K562 (cell line): ENCODE measurements around the gene LMNB1. TPM values are rescaled to one million over a fixed set of nuclear protein-coding genes. Genes with fewer than 3 reads are reported as not detected.
A peak's percentile ranks its signal among the peaks of the same experiment; 100 is the strongest.

ENCODE experiments used
- ARHGAP35 ChIP-seq: fragments of 450-650 bp; IDR thresholded peaks from 2 replicates; pipeline ENCODE4 v1.6.1; 2018; ENCODE audit not compliant: partially characterized antibody
- BACH1 ChIP-seq: fragments of 200-800 bp; sonication (Bioruptor generic); IDR thresholded peaks from 2 replicates; pipeline ENCODE4 v1.6.1; 2016; ENCODE audit warnings: missing genetic modification characterization, missing compliant biosample characterization
- C11orf30 ChIP-seq: fragments of 450-650 bp; IDR thresholded peaks from 2 replicates; pipeline ENCODE4 v1.6.1; 2016; ENCODE audit warnings: low read depth, mild to moderate bottlenecking
- DLX4 ChIP-seq: fragments of 250-450 bp; sonication (Bioruptor Pico); IDR thresholded peaks from 2 replicates; pipeline ENCODE4 v1.6.1; 2021; ENCODE audit warnings: mild to moderate bottlenecking
- HSF4 ChIP-seq: fragments of 250-450 bp; sonication (Bioruptor Pico); IDR thresholded peaks from 2 replicates; pipeline ENCODE4 v2.1.2; 2022; ENCODE audit warnings: mild to moderate bottlenecking, moderate library complexity, borderline replicate concordance
- IRF2 ChIP-seq: sonication (generic); formaldehyde crosslinking; IDR thresholded peaks from 2 replicates; pipeline ENCODE4 v1.8.1; 2022; ENCODE audit warnings: mild to moderate bottlenecking, missing genetic modification reagents
- KLF16 ChIP-seq: IDR thresholded peaks from 2 replicates; pipeline ENCODE4 v1.6.1; 2016; ENCODE audit warnings: antibody characterized with exemption
- L3MBTL2 ChIP-seq: fragments of 450-650 bp; IDR thresholded peaks from 2 replicates; pipeline ENCODE4 v1.6.1; 2016; ENCODE audit warnings: mild to moderate bottlenecking, moderate library complexity
- NFYB ChIP-seq: IDR thresholded peaks from 2 replicates; pipeline ENCODE4 v1.6.1; 2011; ENCODE audit warnings: mild to moderate bottlenecking, moderate library complexity; ENCODE audit not compliant: insufficient read length; ENCODE audit errors: extremely low read depth
- NR4A1 ChIP-seq, 2 experiments: fragments of 250-450 bp in 1 of 2; fragments of 450-650 bp in 1 of 2; sonication (Bioruptor Pico) in 1 of 2; IDR thresholded peaks; 2 replicates each; pipeline versions ENCODE4 v1.4.0 to v1.6.1; 2016 to 2020; ENCODE audit warnings: mild to moderate bottlenecking in 2 of 2, missing compliant biosample characterization in 1 of 2, missing genetic modification characterization in 1 of 2, moderate library complexity in 1 of 2
- PHF8 ChIP-seq: fragments of 200-600 bp; sonication (generic); IDR thresholded peaks from 2 replicates; pipeline ENCODE4 v1.6.1; 2012; ENCODE audit warnings: mixed run types, mild to moderate bottlenecking, inconsistent platforms, low read length, moderate library complexity, borderline replicate concordance
- RAD21 ChIP-seq, 2 experiments: fragments of 250-450 bp in 1 of 2; fragments of 450-650 bp in 1 of 2; sonication (Bioruptor Pico) in 1 of 2; formaldehyde crosslinking in 1 of 2; IDR thresholded peaks in 1 of 2; conservative IDR thresholded peaks in 1 of 2; 2 replicates each; pipeline versions ENCODE4 v1.4.0 to v1.8.0; 2020 to 2022; ENCODE audit warnings: mild to moderate bottlenecking in 2 of 2, moderate library complexity in 1 of 2
- SFPQ ChIP-seq: fragments of 200-400 bp; formaldehyde crosslinking; IDR thresholded peaks from 2 replicates; pipeline ENCODE4 v1.6.1; 2017; ENCODE audit warnings: mild to moderate bottlenecking, low read depth, low read length, moderate library complexity
- SREBF2 ChIP-seq: sonication (generic); formaldehyde crosslinking; IDR thresholded peaks from 2 replicates; pipeline ENCODE4 v1.4.0; 2020; ENCODE audit warnings: mild to moderate bottlenecking, missing genetic modification reagents
- U2AF1 ChIP-seq: fragments of 200-400 bp; formaldehyde crosslinking; optimal IDR thresholded peaks from 2 replicates; pipeline ENCODE3; 2017; ENCODE audit warnings: mild to moderate bottlenecking, low read depth, low read length, moderate library complexity
- ZNF311 ChIP-seq: fragments of 250-450 bp; sonication (Bioruptor Pico); IDR thresholded peaks from 2 replicates; pipeline ENCODE4 v1.4.0; 2020; ENCODE audit warnings: mild to moderate bottlenecking, moderate library complexity
- ZNF668 ChIP-seq: fragments of 250-450 bp; sonication (Bioruptor Pico); IDR thresholded peaks from 2 replicates; pipeline ENCODE4 v1.8.0; 2022; ENCODE audit warnings: mild to moderate bottlenecking, inconsistent platforms
- ZNF785 ChIP-seq: fragments of 250-450 bp; sonication (Bioruptor Pico); IDR thresholded peaks from 2 replicates; pipeline ENCODE4 v1.4.0; 2020; ENCODE audit warnings: mild to moderate bottlenecking
- polyA plus RNA-seq, 8 experiments: library from polyadenylated mRNA; depleted of rRNA in 4 of 8; stranded (reverse) in 5 of 8; unstranded in 3 of 8; fragments of >200 nt; fragmentation: Nextera tagmentation in 2 of 8; fragmentation: Illumina TruSeq in 1 of 8; extraction: Ambion mirVana in 2 of 8; extraction: Trizol in 1 of 8; gene quantifications; 2 replicates each; pipeline versions ENCODE4 v1.2.1 to v1.2.3, GENCODE V29; 2011 to 2014; ENCODE audit warnings: inconsistent platforms in 1 of 8, missing spikeins in 1 of 8
- total RNA-seq, 7 experiments: library from RNA; depleted of rRNA in 6 of 7; stranded (reverse); fragments of >200 nt in 6 of 7; fragmentation: Illumina TruSeq in 2 of 7; extraction: Trizol in 2 of 7; gene quantifications; 2 replicates each; pipeline versions ENCODE4 v1.2.1 to v1.2.3, GENCODE V29; 2011 to 2021; ENCODE audit warnings: low replicate concordance in 1 of 7
- TF ChIP-seq, protein P1 (sequence below): fragments of 450-650 bp; IDR thresholded peaks from 2 replicates; pipeline ENCODE4 v1.6.1; 2016; ENCODE audit warnings: borderline replicate concordance
- TF ChIP-seq, protein P2 (sequence below): sonication (generic); formaldehyde crosslinking; IDR thresholded peaks from 2 replicates; pipeline ENCODE4 v1.8.0; 2022; ENCODE audit warnings: mild to moderate bottlenecking, low read depth, missing genetic modification reagents
- TF ChIP-seq, protein P3 (sequence below), 2 experiments: fragments of 250-450 bp in 1 of 2; fragments of 450-650 bp in 1 of 2; sonication (Bioruptor Pico) in 1 of 2; IDR thresholded peaks; 2 replicates each; pipeline versions ENCODE4 v1.6.1 to v1.8.0; 2016 to 2021; ENCODE audit warnings: mild to moderate bottlenecking in 2 of 2, moderate library complexity in 2 of 2, missing compliant biosample characterization in 1 of 2, missing genetic modification characterization in 1 of 2

Gene LMNB1
- total and polyA plus RNA-seq, 9 of the 15 experiments (the other 6 are each of a cell fraction or from before 2014, with no cell fraction given), result 2.8 to 190 (median 131) TPM

DNA sequence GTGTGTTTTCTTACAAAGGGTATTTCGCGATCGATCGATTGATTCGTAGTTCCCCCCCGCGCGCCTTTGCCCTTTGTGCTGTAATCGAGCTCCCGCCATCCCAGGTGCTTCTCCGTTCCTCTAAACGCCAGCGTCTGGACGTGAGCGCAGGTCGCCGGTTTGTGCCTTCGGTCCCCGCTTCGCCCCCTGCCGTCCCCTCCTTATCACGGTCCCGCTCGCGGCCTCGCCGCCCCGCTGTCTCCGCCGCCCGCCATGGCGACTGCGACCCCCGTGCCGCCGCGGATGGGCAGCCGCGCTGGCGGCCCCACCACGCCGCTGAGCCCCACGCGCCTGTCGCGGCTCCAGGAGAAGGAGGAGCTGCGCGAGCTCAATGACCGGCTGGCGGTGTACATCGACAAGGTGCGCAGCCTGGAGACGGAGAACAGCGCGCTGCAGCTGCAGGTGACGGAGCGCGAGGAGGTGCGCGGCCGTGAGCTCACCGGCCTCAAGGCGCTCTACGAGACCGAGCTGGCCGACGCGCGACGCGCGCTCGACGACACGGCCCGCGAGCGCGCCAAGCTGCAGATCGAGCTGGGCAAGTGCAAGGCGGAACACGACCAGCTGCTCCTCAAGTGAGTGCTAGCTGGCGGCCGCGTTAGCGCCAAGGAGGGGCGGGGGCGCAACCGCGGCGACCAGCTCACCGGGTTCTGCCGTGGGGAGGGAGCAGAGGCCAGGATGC, 480 bp downstream of the LMNB1 start (continued):
- TF ChIP-seq DLX4 (CRISPR knock-in tag) (no peak), ARHGAP35 (peak; percentile 18), ZNF311 (CRISPR knock-in tag) (no peak), PHF8 (peak; percentile 36; the same call in 1 of the 2 replicates), C11orf30 (no peak), BACH1 (tag) (no peak), IRF2 (CRISPR knock-in tag) (no peak), NR4A1 (CRISPR knock-in tag; IDR thresholded peaks at IDR 0.05) (no peak), NR4A1 (tag; IDR thresholded peaks at IDR 0.05) (peak; percentile 27; the same call in 1 of the 2 replicates), SREBF2 (CRISPR knock-in tag) (no peak), ZNF785 (CRISPR knock-in tag) (no peak), U2AF1 (peak; percentile 28), KLF16 (no peak), L3MBTL2 (peak; percentile 51; the same call in 1 of the 2 replicates), ZNF668 (CRISPR knock-in tag) (no peak), NFYB (no peak), HSF4 (CRISPR knock-in tag) (no peak), SFPQ (no peak), RAD21 (CRISPR knock-in tag; conservative IDR thresholded peaks at IDR 0.05 in 1 of 2, IDR thresholded peaks at IDR 0.05 in 1 of 2) (peak in 1 of 2 experiments; percentile 16; a peak in 1 of 4 replicates)
- TF ChIP-seq, protein P1, sequence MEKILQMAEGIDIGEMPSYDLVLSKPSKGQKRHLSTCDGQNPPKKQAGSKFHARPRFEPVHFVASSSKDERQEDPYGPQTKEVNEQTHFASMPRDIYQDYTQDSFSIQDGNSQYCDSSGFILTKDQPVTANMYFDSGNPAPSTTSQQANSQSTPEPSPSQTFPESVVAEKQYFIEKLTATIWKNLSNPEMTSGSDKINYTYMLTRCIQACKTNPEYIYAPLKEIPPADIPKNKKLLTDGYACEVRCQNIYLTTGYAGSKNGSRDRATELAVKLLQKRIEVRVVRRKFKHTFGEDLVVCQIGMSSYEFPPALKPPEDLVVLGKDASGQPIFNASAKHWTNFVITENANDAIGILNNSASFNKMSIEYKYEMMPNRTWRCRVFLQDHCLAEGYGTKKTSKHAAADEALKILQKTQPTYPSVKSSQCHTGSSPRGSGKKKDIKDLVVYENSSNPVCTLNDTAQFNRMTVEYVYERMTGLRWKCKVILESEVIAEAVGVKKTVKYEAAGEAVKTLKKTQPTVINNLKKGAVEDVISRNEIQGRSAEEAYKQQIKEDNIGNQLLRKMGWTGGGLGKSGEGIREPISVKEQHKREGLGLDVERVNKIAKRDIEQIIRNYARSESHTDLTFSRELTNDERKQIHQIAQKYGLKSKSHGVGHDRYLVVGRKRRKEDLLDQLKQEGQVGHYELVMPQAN, result peak; percentile 45; the same call in 1 of the 2 replicates
- TF ChIP-seq, protein P2, sequence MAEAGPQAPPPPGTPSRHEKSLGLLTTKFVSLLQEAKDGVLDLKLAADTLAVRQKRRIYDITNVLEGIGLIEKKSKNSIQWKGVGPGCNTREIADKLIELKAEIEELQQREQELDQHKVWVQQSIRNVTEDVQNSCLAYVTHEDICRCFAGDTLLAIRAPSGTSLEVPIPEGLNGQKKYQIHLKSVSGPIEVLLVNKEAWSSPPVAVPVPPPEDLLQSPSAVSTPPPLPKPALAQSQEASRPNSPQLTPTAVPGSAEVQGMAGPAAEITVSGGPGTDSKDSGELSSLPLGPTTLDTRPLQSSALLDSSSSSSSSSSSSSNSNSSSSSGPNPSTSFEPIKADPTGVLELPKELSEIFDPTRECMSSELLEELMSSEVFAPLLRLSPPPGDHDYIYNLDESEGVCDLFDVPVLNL (CRISPR knock-in tag), result peak; percentile 88
- TF ChIP-seq, protein P3, sequence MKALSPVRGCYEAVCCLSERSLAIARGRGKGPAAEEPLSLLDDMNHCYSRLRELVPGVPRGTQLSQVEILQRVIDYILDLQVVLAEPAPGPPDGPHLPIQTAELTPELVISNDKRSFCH (CRISPR knock-in tag; IDR thresholded peaks at IDR 0.05), result no peak
- TF ChIP-seq, protein P3 (tag; IDR thresholded peaks at IDR 0.05), result peak; percentile 80
